NT2/D1 (cell line): ENCODE measurements around the gene RNF223.

Experiments
- SUZ12 ChIP-seq: IDR thresholded peaks from 2 replicates; pipeline ENCODE4 v1.6.1; 2011; ENCODE audit not compliant: insufficient read length, insufficient read depth; ENCODE audit errors: extremely low read depth
- YY1 ChIP-seq: IDR thresholded peaks from 2 replicates; pipeline ENCODE4 v1.6.1; 2011; ENCODE audit not compliant: insufficient read length, insufficient read depth
- ZNF274 ChIP-seq: IDR thresholded peaks from 2 replicates; pipeline ENCODE4 v1.6.1; 2011; ENCODE audit warnings: mild to moderate bottlenecking, low read depth, low read length

DNA sequence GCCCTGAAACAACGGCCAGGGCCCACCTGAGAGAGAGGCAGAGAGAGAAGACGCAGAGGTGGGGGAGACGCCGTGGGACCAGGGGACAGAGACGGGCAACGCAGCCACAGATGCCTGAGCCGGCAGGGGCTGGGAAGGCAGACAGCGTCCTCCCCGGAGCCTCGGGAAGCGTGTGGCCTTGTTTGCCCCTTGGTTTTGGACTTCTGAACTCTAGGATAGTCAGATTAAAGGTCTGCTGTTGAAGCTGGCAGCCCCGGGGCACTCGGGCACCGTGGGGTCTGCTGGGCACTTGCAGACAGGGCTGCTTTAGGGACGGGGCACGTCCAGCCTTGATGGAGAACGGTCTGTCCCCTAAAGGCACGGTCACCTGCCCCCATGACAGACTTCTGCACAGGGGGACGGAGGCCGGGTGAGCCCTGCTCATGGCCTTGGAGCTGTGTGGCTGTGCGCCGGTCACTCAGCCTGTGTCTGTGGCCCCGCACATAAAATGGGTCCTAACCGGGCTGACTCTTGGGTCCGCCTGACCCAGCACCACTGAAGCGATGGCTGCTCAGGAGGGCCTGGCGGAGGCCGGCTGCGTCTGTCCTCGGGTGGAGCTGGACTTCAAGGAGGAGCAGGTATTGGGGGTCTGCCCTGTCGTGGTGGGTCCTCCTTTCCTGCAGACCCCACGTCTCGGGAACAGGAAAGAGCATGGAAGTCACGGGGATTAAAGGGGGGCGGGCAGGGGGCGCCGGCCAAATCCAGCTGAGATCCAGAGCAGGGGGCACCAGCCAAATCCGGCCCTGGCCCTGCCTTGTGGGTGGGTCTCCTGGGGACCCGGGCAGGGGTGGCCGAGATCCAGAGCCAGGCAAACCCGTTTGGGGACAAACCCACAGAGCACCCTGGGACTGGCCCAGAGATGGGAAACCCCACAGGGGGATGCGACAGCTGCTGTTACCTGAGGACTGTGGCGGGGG is 9.6 kb upstream of the RNF223 start:
- TF ChIP-seq ZNF274 (no peak), YY1 (no peak), SUZ12 (no peak)
